ENCODE results near the gene BCAR1. TPM values are rescaled to one million over a fixed set of nuclear protein-coding genes. Genes with fewer than 3 reads are reported as not detected.

The BCAR1 gene
- total RNA-seq, 1 experiment from 2014 or later, result 120 TPM

GRCh38 chr16:75263963-75264445 is 12.6 kb upstream of the BCAR1 start:
- ATAC-seq (no peak), DNase-seq (ENCODE audit: low read depth, low spot score) (no peak)
- TF ChIP-seq REST (IDR thresholded peaks at IDR 0.05; ENCODE audit: insufficient read depth in 1 of 2, low read depth in 2 of 2, low read length in 1 of 2), result no peak
- no peak for TF ChIP-seq SIN3A (IDR thresholded peaks at IDR 0.05; ENCODE audit: borderline replicate concordance, insufficient read depth, low read depth, low read length)
- TF ChIP-seq POLR2AphosphoS5 (IDR thresholded peaks at IDR 0.05; ENCODE audit: low read depth, low read length), result no peak
- Histone ChIP-seq H3K36me3 (ENCODE audit: control insufficient read depth, insufficient read depth, low read length) (no peaks in the 10 kb centered on the region; the same call in 1 of the 2 replicates), H3K9me3 (ENCODE audit: control insufficient read depth, insufficient read depth, low read depth, low read length) (no peaks in the 10 kb centered on the region), H3K4me3 (ENCODE audit: low read depth in 2 of 2, low read length in 2 of 2) (peak overlapping the region; percentile 60 to 67), H3K4me1 (ENCODE audit: control insufficient read depth, insufficient read depth, low read length) (peaks cover 48% of the 10 kb centered on the region), H3K27me3 (ENCODE audit: control insufficient read depth, insufficient read depth, low read length) (no peaks in the 10 kb centered on the region), H3K27ac (ENCODE audit: low read length) (peak overlapping the region; percentile 82)
- CTCF ChIA-PET, result no interaction called here
- POLR2A ChIA-PET, result no interaction called here
- BruUV-seq (replicated peaks), result TSS peak; percentile 47
- intact Hi-C loops (cut with micrococcal nuclease; ENCODE audit: unreplicated experiment) (no loop called here), in situ Hi-C loops (cut with HindIII; ENCODE audit: low pct_unique_long_range_greater_than_20kb, low sequenced_read_pairs) (no loop called here)

- DNase-seq (ENCODE audit: low read depth, low spot score) (no peak), ATAC-seq (no peak)
- POLR2A ChIA-PET, result no interaction called here
- Histone ChIP-seq H3K36me3 (ENCODE audit: control insufficient read depth, insufficient read depth, low read length) (no peaks in the 10 kb centered on the region; the same call in 1 of the 2 replicates), H3K4me1 (ENCODE audit: control insufficient read depth, insufficient read depth, low read length) (peaks cover 54% of the 10 kb centered on the region), H3K27ac (ENCODE audit: low read length) (peak overlapping the region; percentile 82), H3K27me3 (ENCODE audit: control insufficient read depth, insufficient read depth, low read length) (no peaks in the 10 kb centered on the region), H3K4me3 (ENCODE audit: low read depth in 2 of 2, low read length in 2 of 2) (peak overlapping the region; percentile 60 to 67; a peak in 3 of 4 replicates), H3K9me3 (ENCODE audit: control insufficient read depth, insufficient read depth, low read depth, low read length) (no peaks in the 10 kb centered on the region)
- in situ Hi-C loops (cut with HindIII; ENCODE audit: low pct_unique_long_range_greater_than_20kb, low sequenced_read_pairs), result no loop called here
- no peak for TF ChIP-seq POLR2AphosphoS5 (IDR thresholded peaks at IDR 0.05; ENCODE audit: low read depth, low read length)
- TF ChIP-seq REST (IDR thresholded peaks at IDR 0.05; ENCODE audit: insufficient read depth in 1 of 2, low read depth in 2 of 2, low read length in 1 of 2), result no peak
- TF ChIP-seq TCF7L2 (IDR thresholded peaks at IDR 0.05; ENCODE audit: low read depth, low read length), result no peak
- no peak for TF ChIP-seq CTCF (IDR thresholded peaks at IDR 0.05)
- TF ChIP-seq SIN3A (IDR thresholded peaks at IDR 0.05; ENCODE audit: borderline replicate concordance, insufficient read depth, low read depth, low read length), result no peak
- intact Hi-C loops (cut with micrococcal nuclease; ENCODE audit: unreplicated experiment), result no loop called here
- CTCF ChIA-PET, result no interaction called here
- BruUV-seq (replicated peaks), result no TSS peak
These were observed 12.0 kb upstream of the BCAR1 start for GRCh38 chr16:75263291-75263962.

Measured in Panc1 (cell line).